ENCODE data around the gene OPN1MW2.
"Not testable (repeated sequence)": the region's sequence is repeated elsewhere in the genome, so short reads cannot be mapped to it uniquely, and the experiment has no call there.

DNA sequence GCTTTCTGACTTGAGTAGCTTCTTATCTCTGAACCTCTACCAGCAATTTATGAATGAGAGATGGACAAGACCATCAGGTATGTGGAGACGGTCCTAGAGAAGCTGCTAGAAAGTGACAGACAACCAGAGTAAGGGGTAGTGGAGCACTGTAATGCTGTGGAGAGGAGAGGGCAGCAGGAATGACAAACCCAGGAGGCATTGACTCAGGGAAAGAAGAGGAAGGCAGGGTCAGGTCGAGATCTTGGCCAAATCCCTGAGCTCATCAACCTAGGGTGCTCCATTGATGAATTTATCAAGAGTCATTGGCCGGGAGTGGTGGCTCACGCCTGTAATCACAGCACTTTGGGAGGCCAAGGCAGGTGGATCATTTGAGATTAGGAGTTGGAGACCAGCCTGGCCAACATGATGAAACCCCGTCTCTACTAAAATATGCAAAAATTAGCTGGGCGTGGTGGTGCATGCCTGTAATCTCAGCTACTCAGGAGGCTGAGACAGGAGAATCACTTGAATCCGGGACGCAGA is 20.5 kb downstream of the OPN1MW2 start:
- TF ChIP-seq GATA2 (IDR thresholded peaks at IDR 0.05; ENCODE audit: insufficient read depth, insufficient read length, low read depth, low read length); POLR2A (IDR thresholded peaks at IDR 0.05; ENCODE audit: low read depth, low read length); EZH2 (IDR thresholded peaks at IDR 0.05; ENCODE audit: borderline replicate concordance, low read depth, low read length, severe bottlenecking); POLR2AphosphoS5 (IDR thresholded peaks at IDR 0.05; ENCODE audit: insufficient read depth, low read depth, low read length); FOS (IDR thresholded peaks at IDR 0.05; ENCODE audit: borderline replicate concordance, insufficient read depth, low read length); MAX (IDR thresholded peaks at IDR 0.05; ENCODE audit: insufficient read depth, insufficient read length): not testable (repeated sequence)
- TF ChIP-seq, protein P1, sequence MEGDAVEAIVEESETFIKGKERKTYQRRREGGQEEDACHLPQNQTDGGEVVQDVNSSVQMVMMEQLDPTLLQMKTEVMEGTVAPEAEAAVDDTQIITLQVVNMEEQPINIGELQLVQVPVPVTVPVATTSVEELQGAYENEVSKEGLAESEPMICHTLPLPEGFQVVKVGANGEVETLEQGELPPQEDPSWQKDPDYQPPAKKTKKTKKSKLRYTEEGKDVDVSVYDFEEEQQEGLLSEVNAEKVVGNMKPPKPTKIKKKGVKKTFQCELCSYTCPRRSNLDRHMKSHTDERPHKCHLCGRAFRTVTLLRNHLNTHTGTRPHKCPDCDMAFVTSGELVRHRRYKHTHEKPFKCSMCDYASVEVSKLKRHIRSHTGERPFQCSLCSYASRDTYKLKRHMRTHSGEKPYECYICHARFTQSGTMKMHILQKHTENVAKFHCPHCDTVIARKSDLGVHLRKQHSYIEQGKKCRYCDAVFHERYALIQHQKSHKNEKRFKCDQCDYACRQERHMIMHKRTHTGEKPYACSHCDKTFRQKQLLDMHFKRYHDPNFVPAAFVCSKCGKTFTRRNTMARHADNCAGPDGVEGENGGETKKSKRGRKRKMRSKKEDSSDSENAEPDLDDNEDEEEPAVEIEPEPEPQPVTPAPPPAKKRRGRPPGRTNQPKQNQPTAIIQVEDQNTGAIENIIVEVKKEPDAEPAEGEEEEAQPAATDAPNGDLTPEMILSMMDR (IDR thresholded peaks at IDR 0.05; ENCODE audit: extremely low read depth in 1 of 2, insufficient read depth in 1 of 2, low read depth in 1 of 2, low read length in 2 of 2): not testable (repeated sequence)
